Measurements from ENCODE around the gene BUD13.
A peak's percentile ranks its signal among the peaks of the same experiment; 100 is the strongest.
"Not testable (repeated sequence)": the region's sequence is repeated elsewhere in the genome, so short reads cannot be mapped to it uniquely, and the experiment has no call there.

BUD13 gene

GRCh38 chr11:116792144-116792868 is 19.5 kb upstream of the BUD13 start:
- DNase-seq, result no peak

GRCh38 chr11:116791813-116792143 is 19.0 kb upstream of the BUD13 start, which contains the start of gene APOA5:
Gene APOA5, minus strand, starts transcription at chr11:116791879. Its CDS starts 19 bp downstream, at chr11:116791860.
- DNase-seq, result no peak

- DNase-seq, result peak; percentile 46 to 65 (median 58)
Observed at GRCh38 chr11:116791002-116791812, 18.4 kb upstream of the BUD13 start.

GRCh38 chr11:116790167-116791001 is 17.6 kb upstream of the BUD13 start:
- no peak for DNase-seq

GRCh38 chr11:116788975-116789374 is 16.2 kb upstream of the BUD13 start:
- DNase-seq, result no peak

- no peak for DNase-seq
Observed at GRCh38 chr11:116788534-116788933, 15.7 kb upstream of the BUD13 start.

- DNase-seq, result peak; percentile 51 to 78 (median 73)
Observed at GRCh38 chr11:116787786-116788486, 15.1 kb upstream of the BUD13 start, which contains the start of gene ZPR1. Gene ZPR1, minus strand, starts transcription at chr11:116788023. Its CDS starts 33 bp downstream, at chr11:116787990.

GRCh38 chr11:116787436-116787785 is 14.6 kb upstream of the BUD13 start:
- DNase-seq, result no peak

- no peak for DNase-seq
Observed at GRCh38 chr11:116786966-116787365, 14.2 kb upstream of the BUD13 start.

GRCh38 chr11:116786326-116786725 is 13.5 kb upstream of the BUD13 start:
- no peak for DNase-seq

- no peak for DNase-seq
Observed at GRCh38 chr11:116782728-116783127, 9.9 kb upstream of the BUD13 start.

- no peak for DNase-seq
Observed at GRCh38 chr11:116778556-116778955, 5.8 kb upstream of the BUD13 start.

- DNase-seq, result no peak
Observed at GRCh38 chr11:116777056-116777455, 4.3 kb upstream of the BUD13 start.

- no peak for DNase-seq
Observed at GRCh38 chr11:116776522-116776984, 3.8 kb upstream of the BUD13 start.

- DNase-seq, result no peak
Observed at GRCh38 chr11:116775975-116776374, 3.2 kb upstream of the BUD13 start.

- DNase-seq, result no peak
Observed at GRCh38 chr11:116774661-116775060, 1.9 kb upstream of the BUD13 start.

GRCh38 chr11:116773203-116774097 is 663 bp upstream of the BUD13 start:
- DNase-seq, result no peak

GRCh38 chr11:116771935-116772334 is 852 bp downstream of the BUD13 start:
- DNase-seq, result no peak

- DNase-seq, result no peak
Observed at GRCh38 chr11:116762132-116762531, 10.7 kb downstream of the BUD13 start.

GRCh38 chr11:116756044-116756443 is 16.7 kb downstream of the BUD13 start:
- DNase-seq, result not testable (repeated sequence)

GRCh38 chr11:116750070-116750718 is 22.6 kb downstream of the BUD13 start:
- DNase-seq, result no peak
